Amniotic epithelial cell (primary cell): ENCODE results near the gene ZNF771.

Experiments used
- DNase-seq: peaks from one replicate; pipeline ENCODE4 v3.0.0-alpha.2; 2010; ENCODE audit warnings: low read depth

Gene ZNF771

DNA sequence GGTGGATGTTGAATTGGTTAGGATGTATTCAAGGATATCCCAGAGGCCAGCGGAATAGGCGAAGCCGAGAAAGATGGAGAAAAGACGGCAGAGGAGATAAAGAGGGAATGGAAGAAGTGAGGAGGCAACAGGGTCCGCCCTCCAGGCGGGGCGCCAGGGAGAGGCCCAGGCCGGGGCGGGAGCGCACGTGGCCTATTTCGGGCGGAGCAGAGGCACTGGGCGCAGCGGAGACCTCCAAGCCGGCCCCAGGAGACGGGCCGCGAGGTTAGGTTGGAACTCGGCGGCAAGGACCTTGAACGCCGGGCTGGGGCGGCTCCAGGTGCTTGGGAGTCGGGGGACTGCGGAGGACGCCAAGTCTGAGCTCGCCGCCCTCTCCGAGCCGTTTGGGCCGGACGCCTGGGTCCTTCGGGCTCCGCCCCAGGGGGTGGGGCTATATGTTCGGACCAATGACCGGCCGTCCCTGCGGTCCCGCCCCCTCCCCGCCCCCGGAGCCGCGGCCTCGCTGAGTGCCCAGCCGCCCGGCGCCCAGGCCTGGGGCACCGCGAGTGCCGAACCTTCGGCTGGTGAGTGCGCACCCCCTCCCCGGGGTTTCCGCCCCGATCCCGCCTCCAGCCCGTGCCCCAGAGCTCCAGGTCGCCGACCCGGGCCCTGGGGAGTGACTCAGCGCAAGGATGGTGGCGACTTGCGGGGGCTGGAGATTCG lies at the start of gene ZNF771:
ZNF771 (plus strand) TSS at position 505 of the 702 bp plus-strand sequence. CDS start 448 bp downstream, outside the sequence.
- peak; percentile 81 for DNase-seq

DNA sequence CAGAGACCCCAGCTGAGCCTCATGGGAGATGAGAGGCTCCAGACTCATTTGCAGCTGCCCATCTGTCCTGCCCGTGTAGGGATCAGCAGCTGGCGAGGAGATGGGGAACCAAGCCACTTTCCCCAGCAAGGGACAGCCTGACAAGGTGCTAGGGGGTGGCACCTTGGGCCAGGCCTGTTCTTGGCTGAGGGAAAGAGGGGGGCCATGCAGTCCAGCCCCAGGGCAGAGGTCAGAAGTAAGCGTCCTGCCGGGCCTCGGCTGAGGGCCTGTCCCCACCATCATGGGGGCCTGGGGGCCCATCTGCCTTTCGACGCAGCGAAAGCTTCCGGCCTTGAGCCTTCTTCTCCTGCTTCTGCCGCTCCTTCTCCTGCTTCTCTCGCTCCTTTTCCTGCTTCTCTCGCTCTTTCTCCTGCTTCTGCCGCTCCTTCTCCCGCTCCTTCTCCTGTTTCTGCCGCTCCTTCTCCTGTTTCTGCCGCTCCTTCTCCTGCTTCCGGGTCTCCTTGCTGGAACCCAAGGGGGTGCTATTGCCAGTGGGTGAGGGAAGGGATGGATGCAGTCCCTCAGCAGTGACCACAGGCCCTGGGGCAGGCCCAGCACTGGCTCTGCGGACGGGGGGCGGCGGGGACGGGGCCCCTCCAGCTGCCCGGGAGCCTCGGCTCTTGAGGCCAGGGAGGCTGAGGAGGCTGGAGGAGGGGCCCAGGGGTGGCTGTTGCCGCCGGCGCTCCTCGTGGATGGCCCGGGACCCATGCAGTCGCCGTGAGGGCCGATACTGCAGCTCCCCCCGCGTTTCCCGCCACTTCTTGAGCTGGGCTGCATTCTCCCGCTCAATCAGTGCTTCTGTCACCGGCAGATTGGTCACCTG lies 49.5 kb upstream of the ZNF771 start:
- DNase-seq, result no peak

GRCh38 chr16:30358577-30358936 lies 48.8 kb upstream of the ZNF771 start:
- no peak for DNase-seq

- DNase-seq, result no peak
Measured at GRCh38 chr16:30358990-30359870, 48.2 kb upstream of the ZNF771 start.

DNA sequence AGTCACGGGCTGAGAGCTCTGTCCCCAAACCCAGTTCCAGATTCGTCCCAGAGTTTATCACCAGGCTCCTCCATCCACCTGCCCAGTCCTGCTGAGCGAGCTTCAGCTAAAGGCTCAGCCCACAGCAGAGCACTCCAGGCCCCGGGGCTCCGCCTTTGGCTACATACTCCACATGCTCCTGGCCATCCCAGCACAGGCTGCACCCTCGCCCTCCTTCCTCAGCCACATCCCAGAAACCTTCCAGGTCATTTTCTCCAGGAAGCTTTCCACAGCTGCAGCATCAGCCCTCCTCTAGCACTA lies 47.6 kb upstream of the ZNF771 start:
- no peak for DNase-seq

- DNase-seq, result no peak
Measured at GRCh38 chr16:30361180-30361579, 46.2 kb upstream of the ZNF771 start.

GRCh38 chr16:30365200-30365599 lies 42.2 kb upstream of the ZNF771 start:
- no peak for DNase-seq

DNA sequence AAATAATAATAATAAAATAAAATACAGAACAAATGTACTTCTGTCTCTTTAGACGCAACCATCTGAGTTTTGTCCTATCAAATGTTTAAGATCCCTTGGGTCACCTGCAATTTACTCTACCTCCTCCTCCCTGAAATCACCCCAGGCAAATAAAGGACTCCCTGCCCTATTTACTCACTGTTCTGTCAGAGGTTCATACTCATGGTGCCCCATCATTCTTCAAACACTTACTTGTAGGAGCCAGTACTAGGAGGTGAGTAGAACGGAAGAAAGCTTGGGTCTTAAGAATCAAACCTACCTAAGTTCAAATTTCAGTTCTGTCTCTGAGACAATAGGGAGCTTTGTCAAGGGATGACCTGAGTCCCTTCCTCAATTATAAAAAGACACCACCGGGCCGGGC lies 40.9 kb upstream of the ZNF771 start:
- no peak for DNase-seq

DNA sequence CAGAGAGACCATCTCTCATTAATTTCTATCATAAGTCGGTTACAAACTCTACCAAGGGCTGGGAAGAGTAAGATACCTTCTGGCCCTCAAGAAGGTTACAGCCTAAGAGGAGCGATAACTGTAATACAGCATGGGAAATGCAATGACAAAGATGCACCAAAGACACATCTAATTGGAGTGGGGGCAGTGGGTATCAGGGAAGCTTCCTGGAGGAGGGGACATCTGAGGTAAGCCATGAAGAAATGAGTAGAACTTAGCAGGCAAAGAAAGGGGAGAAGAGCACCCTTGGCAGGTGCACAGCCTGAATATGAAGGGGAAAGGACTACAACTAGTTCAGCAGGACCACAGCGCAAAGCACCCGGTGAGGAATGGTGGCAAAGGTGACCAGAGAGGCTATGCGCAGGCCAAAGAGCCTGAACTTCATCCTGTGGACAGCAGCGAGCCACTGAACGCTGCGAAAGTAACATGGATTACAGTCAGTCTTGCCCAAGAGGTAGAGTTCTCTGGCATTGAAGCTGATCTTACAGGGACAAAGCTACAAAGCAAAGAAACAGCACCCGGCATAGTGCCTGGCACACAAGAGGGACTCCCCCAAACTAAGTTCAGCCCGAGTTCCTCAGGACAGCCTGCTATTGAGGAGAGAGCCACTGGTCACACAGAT lies 39.9 kb upstream of the ZNF771 start:
- DNase-seq, result no peak

GRCh38 chr16:30368122-30368791 lies 39.1 kb upstream of the ZNF771 start:
- DNase-seq, result peak; percentile 72

- no peak for DNase-seq
Measured at GRCh38 chr16:30368792-30369090, 38.7 kb upstream of the ZNF771 start.

DNA sequence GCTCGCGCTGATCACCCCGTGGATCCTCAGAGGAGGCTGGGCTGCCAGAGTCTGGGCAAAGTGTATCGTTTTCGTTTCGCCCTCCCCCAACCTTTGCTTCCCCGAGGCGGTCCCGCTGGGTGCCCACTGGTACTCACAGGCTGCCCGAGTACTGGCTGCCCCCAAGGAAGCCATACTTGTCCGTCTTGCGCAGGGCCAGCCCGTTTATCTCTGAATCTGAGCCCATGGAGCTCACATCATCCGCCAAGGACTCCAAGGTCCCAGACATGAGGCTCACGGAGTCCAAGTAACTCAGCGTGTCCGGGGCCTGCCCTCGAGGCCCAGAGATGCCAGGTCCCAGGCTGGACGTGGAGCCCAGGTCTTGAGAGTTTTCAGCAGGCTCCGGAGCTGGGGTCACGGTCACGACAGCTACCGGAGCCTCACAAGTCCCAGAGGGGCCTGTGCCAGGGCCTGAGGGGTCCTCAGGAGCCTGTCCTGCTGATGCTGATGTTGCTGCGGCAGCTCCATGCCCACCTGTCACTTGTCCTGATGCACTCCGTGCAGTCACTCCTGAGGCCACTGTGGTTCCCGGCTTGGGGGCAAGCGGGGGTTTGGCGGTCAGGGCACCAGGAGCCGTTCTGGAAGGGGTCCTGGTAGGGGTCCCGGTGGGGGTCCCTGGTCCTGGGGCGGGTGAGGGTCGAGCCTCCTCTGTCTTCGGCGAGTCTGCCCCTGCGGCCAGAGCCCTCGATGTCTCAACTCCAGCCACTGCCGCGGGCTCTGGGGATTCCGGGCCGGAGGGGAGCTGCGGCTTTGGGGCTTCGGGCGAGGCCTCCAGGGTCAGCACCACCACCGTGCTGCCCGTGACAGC lies 38.1 kb upstream of the ZNF771 start:
- DNase-seq, result no peak

DNA sequence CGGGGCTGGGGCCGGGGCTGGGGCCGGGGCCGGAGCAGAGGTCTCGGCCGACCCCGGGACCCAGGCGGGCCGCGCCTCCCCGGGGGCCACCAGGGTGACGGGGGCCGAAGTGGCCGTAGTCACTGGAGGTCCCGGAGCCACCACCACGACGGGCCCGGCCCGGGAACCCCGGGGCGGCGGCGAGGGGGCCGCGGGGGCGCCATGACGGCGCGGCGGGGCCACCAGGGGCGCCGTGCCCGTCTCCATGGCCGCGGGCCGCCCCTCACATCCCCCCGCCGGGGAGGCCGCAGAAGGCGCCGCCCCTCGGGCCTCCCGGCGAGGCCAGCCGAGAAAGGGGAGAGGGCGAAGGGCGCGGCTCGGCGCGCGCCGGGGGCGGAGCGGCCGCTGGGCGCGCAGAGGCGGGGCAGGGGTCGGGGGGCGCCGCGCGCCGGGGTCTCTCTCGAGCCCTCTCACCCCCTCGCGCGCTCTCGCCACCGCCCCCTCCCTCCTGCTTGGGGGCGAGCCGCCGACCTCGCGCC lies 37.4 kb upstream of the ZNF771 start:
- no peak for DNase-seq

DNA sequence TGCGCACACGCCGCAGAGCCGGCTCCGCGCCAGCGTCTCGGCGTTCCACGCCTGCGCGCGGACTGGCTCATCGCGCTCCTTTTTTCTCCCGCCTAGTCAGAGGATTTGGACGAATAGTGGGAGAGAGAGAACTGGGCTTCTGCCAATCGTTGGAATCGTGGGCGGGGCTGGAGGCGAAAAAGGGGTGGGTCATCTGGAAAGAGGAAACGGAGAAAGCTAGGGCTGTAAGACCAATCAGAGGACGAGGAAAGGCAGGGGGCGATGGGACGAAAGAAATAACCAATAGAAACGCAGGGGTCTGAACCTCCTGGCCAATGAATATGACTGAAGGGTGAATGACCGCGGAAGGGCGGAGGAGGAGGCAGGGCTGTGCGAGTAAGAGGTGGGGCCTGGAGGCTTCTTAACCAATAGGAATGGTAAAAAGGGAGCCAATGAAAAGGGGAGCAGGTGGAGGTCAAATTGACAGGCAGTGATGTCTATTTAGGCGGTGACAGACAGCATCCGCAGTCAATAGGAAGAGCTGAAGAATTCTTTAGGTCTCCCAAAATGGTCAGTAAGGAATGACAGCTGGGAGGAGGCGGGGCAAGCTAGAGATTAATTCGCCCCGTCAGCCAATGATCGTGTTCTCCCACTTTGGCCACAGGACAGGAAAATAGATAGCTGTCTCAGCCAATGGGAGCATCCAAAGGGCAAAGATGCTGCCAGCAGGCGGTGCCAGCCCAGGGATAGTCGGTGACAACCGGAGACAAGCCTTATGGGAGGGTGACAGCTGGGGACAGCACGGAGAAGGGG lies 36.8 kb upstream of the ZNF771 start, which contains the start of gene TBC1D10B:
TBC1D10B (minus strand) TSS at position 39 of the 792 bp plus-strand sequence. CDS start 311 bp downstream, outside the sequence.
- DNase-seq, result peak; percentile 100

- DNase-seq, result no peak
Measured at GRCh38 chr16:30371248-30371816, 36.1 kb upstream of the ZNF771 start.

DNA sequence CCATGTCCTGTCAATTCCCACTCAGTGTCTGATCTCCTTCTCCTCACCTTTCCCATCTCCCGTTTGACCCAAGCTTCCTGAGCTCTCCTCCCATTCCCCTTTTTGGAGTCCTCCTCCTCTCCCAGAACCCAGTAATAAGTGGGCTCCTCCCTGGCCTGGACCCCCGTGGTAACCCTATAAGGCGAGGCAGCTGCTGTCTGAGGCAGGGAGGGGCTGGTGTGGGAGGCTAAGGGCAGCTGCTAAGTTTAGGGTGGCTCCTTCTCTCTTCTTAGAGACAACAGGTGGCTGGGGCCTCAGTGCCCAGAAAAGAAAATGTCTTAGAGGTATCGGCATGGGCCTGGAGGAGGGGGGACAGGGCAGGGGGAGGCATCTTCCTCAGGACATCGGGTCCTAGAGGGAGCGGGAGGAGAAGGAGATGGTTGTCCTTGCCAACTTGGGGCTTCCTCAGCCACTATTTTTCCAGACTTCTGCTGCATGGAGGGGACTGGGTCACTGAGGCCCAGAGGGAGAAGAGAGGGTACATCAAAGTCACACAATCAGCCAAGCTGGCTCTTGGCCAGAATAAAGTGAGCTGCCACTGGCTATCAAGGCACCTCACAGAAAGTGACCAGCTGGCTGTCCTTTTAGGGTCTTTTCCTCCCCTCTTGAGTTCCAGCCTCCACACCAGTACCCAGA lies 35.2 kb upstream of the ZNF771 start:
- DNase-seq, result no peak

DNA sequence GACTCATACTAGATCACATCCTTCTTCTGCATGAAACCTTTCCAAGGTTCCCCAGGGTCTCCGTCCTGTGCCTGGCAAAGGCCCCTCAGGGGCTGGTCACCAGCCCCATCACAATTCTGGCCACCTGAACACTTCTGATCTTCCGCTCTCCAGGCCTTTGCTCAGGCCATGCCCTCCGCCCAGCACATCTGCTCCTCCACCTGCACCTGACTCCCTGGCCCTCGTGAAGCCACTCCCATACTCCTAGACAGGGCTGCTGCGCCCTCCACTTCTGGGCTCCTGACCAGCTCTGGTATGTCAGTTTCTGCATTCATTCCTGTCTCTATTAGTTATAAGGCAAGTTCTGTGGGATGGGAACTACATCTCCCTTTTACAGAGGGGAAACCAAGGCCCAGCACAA lies 34.7 kb upstream of the ZNF771 start:
- no peak for DNase-seq

DNA sequence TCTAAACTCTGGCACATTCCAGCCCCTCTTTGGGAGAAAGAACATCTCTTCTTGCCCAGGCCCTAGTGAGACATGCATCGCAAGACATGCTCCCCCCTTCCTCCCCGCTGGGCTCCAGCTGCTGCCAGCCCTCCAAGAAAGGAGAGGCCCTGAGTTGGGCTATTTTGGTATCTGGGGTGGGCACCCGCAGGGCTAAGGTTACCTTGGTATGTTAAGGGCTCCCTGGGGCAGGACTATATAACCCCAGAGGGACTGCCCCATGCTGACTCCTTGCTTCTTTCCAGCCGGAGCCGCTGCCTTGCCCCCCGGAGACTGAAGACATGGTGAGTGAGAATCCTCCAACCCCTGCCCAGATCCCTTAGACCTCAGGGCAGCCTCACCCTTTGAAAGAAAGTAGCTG lies 32.9 kb upstream of the ZNF771 start, which contains the start of gene MYL11:
MYL11 (plus strand) TSS at position 265 of the 400 bp plus-strand sequence; CDS start at position 321, 56 bp downstream.
- no peak for DNase-seq
